ENCODE results near the gene CPXM1. TPM values are rescaled to one million over a fixed set of nuclear protein-coding genes. Genes with fewer than 3 reads are reported as not detected.

The CPXM1 gene
- total and polyA plus RNA-seq, 9 of the 15 experiments (the other 6 are each of a cell fraction or from before 2014, with no cell fraction given), result 0.04 to 1.1 (median 0.37) TPM; not detected in 2

GRCh38 chr20:2751878-2752566, 48.4 kb downstream of the CPXM1 start:
- H3K9ac ChIP-seq (ENCODE audit: insufficient read depth in 1 of 2, low read depth in 2 of 2, low read length in 2 of 2), result peak overlapping the region in 1 of 2 experiments; percentile 85; a peak in 2 of 4 replicates
- H3K4me2 ChIP-seq (ENCODE audit: insufficient read depth, low read length), result peak overlapping the region; percentile 72; the same call in 1 of the 2 replicates
- H3K27ac ChIP-seq (ENCODE audit: extremely low read depth, low read depth, low read length), result no peak overlapping the region
- no peaks in the 10 kb centered on the region for H3K36me3 ChIP-seq (ENCODE audit: control insufficient read depth, insufficient read depth, low read length)
- ChIA-PET CTCF (ENCODE audit: low intra/inter-chr PET ratio) (interaction anchor here (0.6 to 1.7 kb wide), 2 partner anchors 100 to 101 kb away, joined by 3 to 6 read pairs; partner anchors contain the start of gene NOP56), POLR2A (no interaction called here)
- in situ Hi-C loops (cut with MboI), result loop anchor here (10.0 kb wide), 1 partner anchor 243 kb away; no protein-coding TSS in a partner anchor
- H3K4me1 ChIP-seq (replicated peaks in 1 of 2; ENCODE audit: control insufficient read depth in 2 of 2, insufficient read depth in 2 of 2, low read length in 2 of 2), result peaks cover 2 to 39% of the 10 kb centered on the region in 2 experiments; a peak in 4 of 5 replicates
- WGBS (ENCODE audit: insufficient coverage, low coverage, missing lambda C conversion rate), result 0% methylated on average over 2 of the region's 93 CpGs
- no peaks in the 10 kb centered on the region for H3K9me1 ChIP-seq (ENCODE audit: control insufficient read depth, insufficient read depth, low read length)
- DNase-seq (ENCODE audit: extremely low read depth in 1 of 4, low spot score in 3 of 4) (peak; percentile 44 to 84 (median 70)), FAIRE-seq (no peak), ATAC-seq (peak; percentile 81)
- peak overlapping the region; percentile 40 for H3K4me3 ChIP-seq
- peak overlapping the region; percentile 72 for H2AFZ ChIP-seq (ENCODE audit: low read depth, low read length)
- H3K79me2 ChIP-seq (ENCODE audit: control insufficient read depth, insufficient read depth, low read length), result no peaks in the 10 kb centered on the region
- H3K27me3 ChIP-seq (ENCODE audit: control insufficient read depth in 2 of 2, insufficient read depth in 2 of 2, low read length in 2 of 2), result peaks cover 0 to 37% of the 10 kb centered on the region in 2 experiments; a peak in 2 of 5 replicates
- H3K9me3 ChIP-seq (replicated peaks; ENCODE audit: control insufficient read depth, insufficient read depth, low read depth, low read length), result no peaks in the 10 kb centered on the region
- intact Hi-C loops (cut with micrococcal nuclease), result loop anchor here (1.0 kb wide), 1 partner anchor 64 kb away; no protein-coding TSS in a partner anchor
- H4K20me1 ChIP-seq (replicated peaks; ENCODE audit: control insufficient read depth, insufficient read depth, low read length), result no peaks in the 10 kb centered on the region
- no TSS peak for BruUV-seq (replicated peaks)
- TF ChIP-seq, protein P1, sequence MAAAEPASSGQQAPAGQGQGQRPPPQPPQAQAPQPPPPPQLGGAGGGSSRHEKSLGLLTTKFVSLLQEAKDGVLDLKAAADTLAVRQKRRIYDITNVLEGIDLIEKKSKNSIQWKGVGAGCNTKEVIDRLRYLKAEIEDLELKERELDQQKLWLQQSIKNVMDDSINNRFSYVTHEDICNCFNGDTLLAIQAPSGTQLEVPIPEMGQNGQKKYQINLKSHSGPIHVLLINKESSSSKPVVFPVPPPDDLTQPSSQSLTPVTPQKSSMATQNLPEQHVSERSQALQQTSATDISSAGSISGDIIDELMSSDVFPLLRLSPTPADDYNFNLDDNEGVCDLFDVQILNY (CRISPR knock-in tag; IDR thresholded peaks at IDR 0.05), result no peak
- TF ChIP-seq EGR1 (conservative IDR thresholded peaks at IDR 0.05) (no peak), PHF8 (IDR thresholded peaks at IDR 0.05; ENCODE audit: borderline replicate concordance, low read length) (peak; percentile 25; the same call in 1 of the 2 replicates), TSC22D4 (tag; IDR thresholded peaks at IDR 0.05) (no peak), IFI16 (CRISPR knock-in tag; IDR thresholded peaks at IDR 0.05) (no peak), POLR2H (tag; IDR thresholded peaks at IDR 0.05; ENCODE audit: low read depth) (no peak), EHMT2 (IDR thresholded peaks at IDR 0.05) (no peak), CREM (IDR thresholded peaks at IDR 0.05; ENCODE audit: low read depth) (no peak), ZBTB33 (CRISPR knock-in tag; IDR thresholded peaks at IDR 0.05) (peak; percentile 31; the same call in 1 of the 2 replicates), BHLHE40 (IDR thresholded peaks at IDR 0.05; ENCODE audit: low read length) (no peak), RB1 (IDR thresholded peaks at IDR 0.05; ENCODE audit: low read depth) (peak; percentile 46; the same call in 1 of the 2 replicates), VEZF1 (CRISPR knock-in tag; IDR thresholded peaks at IDR 0.05) (peak; percentile 36), ZNF140 (CRISPR knock-in tag; IDR thresholded peaks at IDR 0.05) (no peak), CCNT2 (IDR thresholded peaks at IDR 0.05; ENCODE audit: borderline replicate concordance, extremely low read depth, insufficient read length, low read depth, low read length) (peak; percentile 34), ZNF239 (CRISPR knock-in tag; IDR thresholded peaks at IDR 0.05) (no peak)
- TF ChIP-seq, protein P2, sequence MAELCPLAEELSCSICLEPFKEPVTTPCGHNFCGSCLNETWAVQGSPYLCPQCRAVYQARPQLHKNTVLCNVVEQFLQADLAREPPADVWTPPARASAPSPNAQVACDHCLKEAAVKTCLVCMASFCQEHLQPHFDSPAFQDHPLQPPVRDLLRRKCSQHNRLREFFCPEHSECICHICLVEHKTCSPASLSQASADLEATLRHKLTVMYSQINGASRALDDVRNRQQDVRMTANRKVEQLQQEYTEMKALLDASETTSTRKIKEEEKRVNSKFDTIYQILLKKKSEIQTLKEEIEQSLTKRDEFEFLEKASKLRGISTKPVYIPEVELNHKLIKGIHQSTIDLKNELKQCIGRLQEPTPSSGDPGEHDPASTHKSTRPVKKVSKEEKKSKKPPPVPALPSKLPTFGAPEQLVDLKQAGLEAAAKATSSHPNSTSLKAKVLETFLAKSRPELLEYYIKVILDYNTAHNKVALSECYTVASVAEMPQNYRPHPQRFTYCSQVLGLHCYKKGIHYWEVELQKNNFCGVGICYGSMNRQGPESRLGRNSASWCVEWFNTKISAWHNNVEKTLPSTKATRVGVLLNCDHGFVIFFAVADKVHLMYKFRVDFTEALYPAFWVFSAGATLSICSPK (IDR thresholded peaks at IDR 0.05; ENCODE audit: borderline replicate concordance), result no peak

Measured in K562 (cell line).